Measurements from ENCODE around the gene GCAT. TPM values are rescaled to one million over a fixed set of nuclear protein-coding genes. Genes with fewer than 3 reads are reported as not detected.

GCAT gene
- total and polyA plus RNA-seq, 2 of the 13 experiments (the other 11 are each of a cell fraction or from before 2014, with no cell fraction given), result 28.0 to 50.3 TPM

DNA sequence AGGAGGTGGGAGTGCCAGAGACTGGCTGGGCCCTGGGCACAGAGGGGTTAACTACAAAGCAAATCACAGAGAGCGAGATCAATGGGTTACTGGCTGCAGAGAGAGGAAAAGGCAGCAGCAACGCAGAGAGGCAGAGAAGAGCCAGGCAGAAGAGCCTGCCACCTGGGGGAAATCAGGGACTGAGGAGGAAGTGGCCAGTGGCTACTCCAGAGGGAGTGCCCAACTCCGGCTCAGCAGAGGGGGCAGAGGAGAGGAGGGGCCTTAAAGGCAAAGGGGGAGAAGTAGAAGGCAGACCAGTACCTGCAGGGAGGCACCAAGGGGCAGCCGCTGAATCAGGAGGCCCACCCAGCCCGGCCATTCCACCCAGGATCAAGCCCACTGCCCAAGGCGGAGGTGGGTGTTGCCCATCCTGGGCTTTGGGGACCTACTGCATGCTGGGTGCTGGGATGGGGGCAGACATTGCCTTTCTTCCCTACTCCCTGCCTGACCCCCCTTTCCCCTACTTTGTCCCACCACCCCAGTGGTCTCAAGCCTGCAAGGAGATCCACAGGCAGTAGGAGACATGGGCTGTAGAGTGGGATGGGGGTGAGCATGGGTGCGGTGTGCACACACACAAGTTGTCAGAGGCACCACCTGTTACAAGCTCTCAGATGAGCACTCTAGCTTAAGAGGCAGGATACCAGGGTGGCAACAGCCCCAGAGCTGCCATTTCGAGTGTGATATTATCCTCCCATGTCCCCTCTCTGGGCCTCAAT lies 14.5 kb downstream of the GCAT start (continued):
- TF ChIP-seq, protein P1, sequence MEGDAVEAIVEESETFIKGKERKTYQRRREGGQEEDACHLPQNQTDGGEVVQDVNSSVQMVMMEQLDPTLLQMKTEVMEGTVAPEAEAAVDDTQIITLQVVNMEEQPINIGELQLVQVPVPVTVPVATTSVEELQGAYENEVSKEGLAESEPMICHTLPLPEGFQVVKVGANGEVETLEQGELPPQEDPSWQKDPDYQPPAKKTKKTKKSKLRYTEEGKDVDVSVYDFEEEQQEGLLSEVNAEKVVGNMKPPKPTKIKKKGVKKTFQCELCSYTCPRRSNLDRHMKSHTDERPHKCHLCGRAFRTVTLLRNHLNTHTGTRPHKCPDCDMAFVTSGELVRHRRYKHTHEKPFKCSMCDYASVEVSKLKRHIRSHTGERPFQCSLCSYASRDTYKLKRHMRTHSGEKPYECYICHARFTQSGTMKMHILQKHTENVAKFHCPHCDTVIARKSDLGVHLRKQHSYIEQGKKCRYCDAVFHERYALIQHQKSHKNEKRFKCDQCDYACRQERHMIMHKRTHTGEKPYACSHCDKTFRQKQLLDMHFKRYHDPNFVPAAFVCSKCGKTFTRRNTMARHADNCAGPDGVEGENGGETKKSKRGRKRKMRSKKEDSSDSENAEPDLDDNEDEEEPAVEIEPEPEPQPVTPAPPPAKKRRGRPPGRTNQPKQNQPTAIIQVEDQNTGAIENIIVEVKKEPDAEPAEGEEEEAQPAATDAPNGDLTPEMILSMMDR (CRISPR knock-in tag; IDR thresholded peaks at IDR 0.05), result peak; percentile 59
- TF ChIP-seq, protein P2, sequence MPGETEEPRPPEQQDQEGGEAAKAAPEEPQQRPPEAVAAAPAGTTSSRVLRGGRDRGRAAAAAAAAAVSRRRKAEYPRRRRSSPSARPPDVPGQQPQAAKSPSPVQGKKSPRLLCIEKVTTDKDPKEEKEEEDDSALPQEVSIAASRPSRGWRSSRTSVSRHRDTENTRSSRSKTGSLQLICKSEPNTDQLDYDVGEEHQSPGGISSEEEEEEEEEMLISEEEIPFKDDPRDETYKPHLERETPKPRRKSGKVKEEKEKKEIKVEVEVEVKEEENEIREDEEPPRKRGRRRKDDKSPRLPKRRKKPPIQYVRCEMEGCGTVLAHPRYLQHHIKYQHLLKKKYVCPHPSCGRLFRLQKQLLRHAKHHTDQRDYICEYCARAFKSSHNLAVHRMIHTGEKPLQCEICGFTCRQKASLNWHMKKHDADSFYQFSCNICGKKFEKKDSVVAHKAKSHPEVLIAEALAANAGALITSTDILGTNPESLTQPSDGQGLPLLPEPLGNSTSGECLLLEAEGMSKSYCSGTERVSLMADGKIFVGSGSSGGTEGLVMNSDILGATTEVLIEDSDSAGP (CRISPR knock-in tag; IDR thresholded peaks at IDR 0.05; ENCODE audit: borderline replicate concordance), result peak; percentile 96
- TF ChIP-seq SALL1 (CRISPR knock-in tag; IDR thresholded peaks at IDR 0.05) (peak; percentile 28; the same call in 1 of the 2 replicates), ZNF331 (CRISPR knock-in tag; IDR thresholded peaks at IDR 0.05) (peak; percentile 62; the same call in 1 of the 2 replicates), EZH2 (conservative IDR thresholded peaks at IDR 0.05; ENCODE audit: low read depth, low read length) (no peak), POGZ (CRISPR knock-in tag; IDR thresholded peaks at IDR 0.05) (no peak), MYC (CRISPR knock-in tag; IDR thresholded peaks at IDR 0.05; ENCODE audit: borderline replicate concordance) (0 out of 2 replicates have a peak, but pooled peaks have one; percentile 22), STAG1 (CRISPR knock-in tag; IDR thresholded peaks at IDR 0.05) (peak; percentile 42), ZBTB7B (CRISPR knock-in tag; IDR thresholded peaks at IDR 0.05) (no peak), ZNF629 (CRISPR knock-in tag; conservative IDR thresholded peaks at IDR 0.05) (peak; percentile 40; the same call in 1 of the 2 replicates), ZNF709 (CRISPR knock-in tag; IDR thresholded peaks at IDR 0.05) (no peak), XRCC5 (optimal IDR thresholded peaks at IDR 0.05; ENCODE audit: low read length) (peak; percentile 48), AGO1 (IDR thresholded peaks at IDR 0.05; ENCODE audit: low read depth, low read length, poor library complexity, severe bottlenecking) (peak; percentile 53), NONO (IDR thresholded peaks at IDR 0.05) (no peak), NONO (CRISPR knock-in tag; conservative IDR thresholded peaks at IDR 0.05) (0 out of 2 replicates have a peak, but pooled peaks have one; percentile 33), ZFX (CRISPR knock-in tag; IDR thresholded peaks at IDR 0.05; ENCODE audit: low read depth) (peak; percentile 36; the same call in 1 of the 2 replicates), SMC3 (IDR thresholded peaks at IDR 0.05; ENCODE audit: low read length) (peak; percentile 35; the same call in 1 of the 2 replicates), ZNF788 (CRISPR knock-in tag; IDR thresholded peaks at IDR 0.05; ENCODE audit: borderline replicate concordance) (0 out of 2 replicates have a peak, but pooled peaks have one; percentile 37)
- TF ChIP-seq, protein P3, sequence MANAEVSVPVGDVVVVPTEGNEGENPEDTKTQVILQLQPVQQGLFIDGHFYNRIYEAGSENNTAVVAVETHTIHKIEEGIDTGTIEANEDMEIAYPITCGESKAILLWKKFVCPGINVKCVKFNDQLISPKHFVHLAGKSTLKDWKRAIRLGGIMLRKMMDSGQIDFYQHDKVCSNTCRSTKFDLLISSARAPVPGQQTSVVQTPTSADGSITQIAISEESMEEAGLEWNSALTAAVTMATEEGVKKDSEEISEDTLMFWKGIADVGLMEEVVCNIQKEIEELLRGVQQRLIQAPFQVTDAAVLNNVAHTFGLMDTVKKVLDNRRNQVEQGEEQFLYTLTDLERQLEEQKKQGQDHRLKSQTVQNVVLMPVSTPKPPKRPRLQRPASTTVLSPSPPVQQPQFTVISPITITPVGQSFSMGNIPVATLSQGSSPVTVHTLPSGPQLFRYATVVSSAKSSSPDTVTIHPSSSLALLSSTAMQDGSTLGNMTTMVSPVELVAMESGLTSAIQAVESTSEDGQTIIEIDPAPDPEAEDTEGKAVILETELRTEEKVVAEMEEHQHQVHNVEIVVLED (CRISPR knock-in tag; IDR thresholded peaks at IDR 0.05; ENCODE audit: borderline replicate concordance), result 0 out of 2 replicates have a peak, but pooled peaks have one; percentile 24
- TF ChIP-seq, protein P4, sequence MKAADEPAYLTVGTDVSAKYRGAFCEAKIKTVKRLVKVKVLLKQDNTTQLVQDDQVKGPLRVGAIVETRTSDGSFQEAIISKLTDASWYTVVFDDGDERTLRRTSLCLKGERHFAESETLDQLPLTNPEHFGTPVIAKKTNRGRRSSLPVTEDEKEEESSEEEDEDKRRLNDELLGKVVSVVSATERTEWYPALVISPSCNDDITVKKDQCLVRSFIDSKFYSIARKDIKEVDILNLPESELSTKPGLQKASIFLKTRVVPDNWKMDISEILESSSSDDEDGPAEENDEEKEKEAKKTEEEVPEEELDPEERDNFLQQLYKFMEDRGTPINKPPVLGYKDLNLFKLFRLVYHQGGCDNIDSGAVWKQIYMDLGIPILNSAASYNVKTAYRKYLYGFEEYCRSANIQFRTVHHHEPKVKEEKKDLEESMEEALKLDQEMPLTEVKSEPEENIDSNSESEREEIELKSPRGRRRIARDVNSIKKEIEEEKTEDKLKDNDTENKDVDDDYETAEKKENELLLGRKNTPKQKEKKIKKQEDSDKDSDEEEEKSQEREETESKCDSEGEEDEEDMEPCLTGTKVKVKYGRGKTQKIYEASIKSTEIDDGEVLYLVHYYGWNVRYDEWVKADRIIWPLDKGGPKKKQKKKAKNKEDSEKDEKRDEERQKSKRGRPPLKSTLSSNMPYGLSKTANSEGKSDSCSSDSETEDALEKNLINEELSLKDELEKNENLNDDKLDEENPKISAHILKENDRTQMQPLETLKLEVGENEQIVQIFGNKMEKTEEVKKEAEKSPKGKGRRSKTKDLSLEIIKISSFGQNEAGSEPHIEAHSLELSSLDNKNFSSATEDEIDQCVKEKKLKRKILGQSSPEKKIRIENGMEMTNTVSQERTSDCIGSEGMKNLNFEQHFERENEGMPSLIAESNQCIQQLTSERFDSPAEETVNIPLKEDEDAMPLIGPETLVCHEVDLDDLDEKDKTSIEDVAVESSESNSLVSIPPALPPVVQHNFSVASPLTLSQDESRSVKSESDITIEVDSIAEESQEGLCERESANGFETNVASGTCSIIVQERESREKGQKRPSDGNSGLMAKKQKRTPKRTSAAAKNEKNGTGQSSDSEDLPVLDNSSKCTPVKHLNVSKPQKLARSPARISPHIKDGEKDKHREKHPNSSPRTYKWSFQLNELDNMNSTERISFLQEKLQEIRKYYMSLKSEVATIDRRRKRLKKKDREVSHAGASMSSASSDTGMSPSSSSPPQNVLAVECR (CRISPR knock-in tag; IDR thresholded peaks at IDR 0.05; ENCODE audit: borderline replicate concordance), result peak; percentile 35; the same call in 1 of the 2 replicates
